ENCODE results near the gene SLC12A9.

The SLC12A9 gene

DNA sequence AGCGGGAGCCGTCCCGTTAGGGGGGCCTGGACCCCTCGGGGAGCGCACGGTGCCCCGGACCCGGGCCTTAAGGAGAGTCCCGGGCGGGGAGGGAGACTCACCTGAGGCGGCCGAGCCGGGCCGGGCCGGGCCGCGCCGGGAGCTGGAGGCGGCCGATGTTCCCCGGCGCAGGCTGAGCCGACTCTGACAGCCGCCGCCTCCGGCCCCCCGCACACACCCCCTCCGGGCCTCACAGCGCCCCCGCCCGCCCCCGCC is 43.1 kb downstream of the SLC12A9 start, which contains the start of gene ACHE:
ACHE (minus strand) TSS at position 188 of the 255 bp plus-strand sequence. CDS start 1,656 bp downstream, outside the sequence.
- H3K9ac ChIP-seq (ENCODE audit: low read length): peak within 1 kb of the TSS; percentile 24; the same call in 1 of the 2 replicates
- H3K27ac ChIP-seq (ENCODE audit: low read length): no peak within 1 kb of the TSS
- H3K27me3 ChIP-seq (ENCODE audit: low read depth, low read length): peaks cover 2% of the 10 kb centered on the region; the same call in 1 of the 2 replicates
- peaks cover 11% of the 10 kb centered on the region; the same call in 1 of the 2 replicates for H3K4me1 ChIP-seq (ENCODE audit: low read length)
- no peaks in the 10 kb centered on the region for H3K36me3 ChIP-seq (replicated peaks; ENCODE audit: low read depth, low read length)
- peak within 1 kb of the TSS; percentile 29; the same call in 1 of the 2 replicates for H2AFZ ChIP-seq (ENCODE audit: low read depth, low read length)
- no peaks in the 10 kb centered on the region for H4K20me1 ChIP-seq (ENCODE audit: insufficient read depth, low read length)
- TF ChIP-seq, protein P1, sequence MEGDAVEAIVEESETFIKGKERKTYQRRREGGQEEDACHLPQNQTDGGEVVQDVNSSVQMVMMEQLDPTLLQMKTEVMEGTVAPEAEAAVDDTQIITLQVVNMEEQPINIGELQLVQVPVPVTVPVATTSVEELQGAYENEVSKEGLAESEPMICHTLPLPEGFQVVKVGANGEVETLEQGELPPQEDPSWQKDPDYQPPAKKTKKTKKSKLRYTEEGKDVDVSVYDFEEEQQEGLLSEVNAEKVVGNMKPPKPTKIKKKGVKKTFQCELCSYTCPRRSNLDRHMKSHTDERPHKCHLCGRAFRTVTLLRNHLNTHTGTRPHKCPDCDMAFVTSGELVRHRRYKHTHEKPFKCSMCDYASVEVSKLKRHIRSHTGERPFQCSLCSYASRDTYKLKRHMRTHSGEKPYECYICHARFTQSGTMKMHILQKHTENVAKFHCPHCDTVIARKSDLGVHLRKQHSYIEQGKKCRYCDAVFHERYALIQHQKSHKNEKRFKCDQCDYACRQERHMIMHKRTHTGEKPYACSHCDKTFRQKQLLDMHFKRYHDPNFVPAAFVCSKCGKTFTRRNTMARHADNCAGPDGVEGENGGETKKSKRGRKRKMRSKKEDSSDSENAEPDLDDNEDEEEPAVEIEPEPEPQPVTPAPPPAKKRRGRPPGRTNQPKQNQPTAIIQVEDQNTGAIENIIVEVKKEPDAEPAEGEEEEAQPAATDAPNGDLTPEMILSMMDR (IDR thresholded peaks at IDR 0.05; ENCODE audit: low read depth, low read length): no peak
- no peak for TF ChIP-seq EZH2phosphoT487 (IDR thresholded peaks at IDR 0.05; ENCODE audit: low read depth)
- H3K4me3 ChIP-seq (ENCODE audit: low read length): peak within 1 kb of the TSS; percentile 68
- no peaks in the 10 kb centered on the region for H3K79me2 ChIP-seq (ENCODE audit: low read length)
- H3K4me2 ChIP-seq (ENCODE audit: low read length): peak within 1 kb of the TSS; percentile 68
- H3K9me3 ChIP-seq (ENCODE audit: insufficient read depth, low read length): no peaks in the 10 kb centered on the region

DNA sequence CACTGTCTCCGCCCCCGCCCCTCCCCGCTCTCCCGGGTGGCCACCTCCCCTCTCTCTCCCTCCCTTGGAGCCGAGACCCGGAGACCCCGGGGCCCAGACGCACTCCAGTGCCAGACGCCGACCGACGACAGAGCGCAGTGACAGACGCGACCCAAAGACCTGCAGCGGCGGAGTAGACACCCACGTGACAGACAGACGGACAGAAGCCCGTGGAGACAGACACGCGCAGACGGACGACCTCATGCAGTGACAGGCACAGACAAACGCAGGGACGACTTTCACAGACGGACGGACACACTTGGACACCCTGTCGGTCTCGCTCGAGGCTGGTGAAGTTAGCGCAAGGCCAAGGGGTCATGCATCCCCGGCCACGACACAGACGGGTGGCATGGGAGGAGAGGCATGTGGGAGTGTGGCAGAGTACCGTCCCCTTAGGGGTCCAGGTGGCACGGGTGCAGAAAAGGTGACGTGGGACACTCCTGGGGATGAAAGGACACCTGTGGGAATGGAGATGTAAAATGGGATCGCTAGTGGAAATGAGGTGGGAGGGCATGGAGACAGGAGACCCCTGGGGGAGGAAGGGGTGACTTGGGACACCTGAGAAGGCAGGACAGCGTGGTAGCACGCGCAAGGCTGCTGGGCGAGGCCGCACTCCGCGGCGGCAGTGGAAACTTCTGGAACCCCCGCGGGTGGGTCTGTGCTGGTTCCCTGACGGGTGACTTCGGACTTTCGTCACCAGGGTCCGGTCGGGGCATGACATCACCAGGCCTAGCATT is 43.6 kb downstream of the SLC12A9 start:
- Histone ChIP-seq H2AFZ (ENCODE audit: low read depth, low read length) (no peak overlapping the region), H3K36me3 (replicated peaks; ENCODE audit: low read depth, low read length) (no peaks in the 10 kb centered on the region), H3K27ac (ENCODE audit: low read length) (no peak overlapping the region), H3K9me3 (ENCODE audit: insufficient read depth, low read length) (no peaks in the 10 kb centered on the region), H4K20me1 (ENCODE audit: insufficient read depth, low read length) (no peaks in the 10 kb centered on the region), H3K27me3 (ENCODE audit: low read depth, low read length) (peaks cover 2% of the 10 kb centered on the region; the same call in 1 of the 2 replicates), H3K4me3 (ENCODE audit: low read length) (no peak overlapping the region), H3K9ac (ENCODE audit: low read length) (no peak overlapping the region), H3K4me1 (ENCODE audit: low read length) (peaks cover 6% of the 10 kb centered on the region; the same call in 1 of the 2 replicates), H3K4me2 (ENCODE audit: low read length) (no peak overlapping the region), H3K79me2 (ENCODE audit: low read length) (no peaks in the 10 kb centered on the region)
- TF ChIP-seq, protein P1 (IDR thresholded peaks at IDR 0.05; ENCODE audit: low read depth, low read length): no peak
- no peak for TF ChIP-seq EZH2phosphoT487 (IDR thresholded peaks at IDR 0.05; ENCODE audit: low read depth)

DNA sequence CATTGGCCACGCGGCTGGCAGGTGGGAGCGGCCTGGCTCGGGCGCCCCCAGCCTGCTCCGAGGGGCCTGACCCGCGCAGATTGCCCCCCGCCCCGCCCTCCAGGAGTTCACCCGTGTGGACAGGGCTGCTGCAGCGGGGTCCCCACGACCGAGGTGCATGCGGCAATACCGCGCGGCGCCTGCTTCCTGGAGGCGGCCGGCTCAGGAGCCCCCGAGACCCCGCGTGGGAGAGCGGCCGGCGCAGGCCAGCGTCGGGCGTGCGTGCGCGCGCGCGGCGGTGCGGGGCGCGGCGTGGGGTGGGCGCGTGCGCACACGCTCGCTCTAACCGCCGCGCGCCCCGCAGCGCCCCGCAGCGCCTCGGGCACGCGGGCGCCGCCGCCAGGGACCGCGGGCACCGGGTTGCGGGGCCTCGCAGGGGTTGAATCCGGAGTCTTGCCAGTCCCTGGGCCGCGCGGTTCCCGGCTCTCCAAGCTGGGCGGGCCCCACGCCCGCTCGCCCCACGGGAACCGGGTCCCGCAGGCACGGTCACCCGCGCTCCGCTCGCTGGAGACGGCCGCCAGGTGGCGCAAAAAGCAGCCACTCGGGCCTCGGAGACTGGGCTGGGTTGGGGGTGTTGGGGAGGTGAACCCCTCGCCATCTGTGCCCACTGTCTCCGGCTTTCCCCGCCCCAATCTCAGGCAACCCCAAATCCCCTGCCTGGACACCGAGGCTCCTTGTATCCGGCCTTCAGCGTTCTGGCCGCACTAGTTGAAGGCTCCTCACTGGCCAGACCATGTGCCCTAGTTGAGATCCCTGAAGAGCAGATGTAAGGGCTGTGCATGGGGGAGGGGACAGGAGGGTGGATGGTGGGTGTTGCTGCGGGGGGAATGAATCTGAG is 44.5 kb downstream of the SLC12A9 start:
- peaks cover 2% of the 10 kb centered on the region; the same call in 1 of the 2 replicates for H3K27me3 ChIP-seq (ENCODE audit: low read depth, low read length)

More for the DNA sequence above, 44.5 kb downstream of the SLC12A9 start:
- H3K27ac ChIP-seq (ENCODE audit: low read length): no peak overlapping the region
- H3K4me1 ChIP-seq (ENCODE audit: low read length): peaks cover 4% of the 10 kb centered on the region; the same call in 1 of the 2 replicates
- TF ChIP-seq, protein P1 (IDR thresholded peaks at IDR 0.05; ENCODE audit: low read depth, low read length): peak; percentile 52
- TF ChIP-seq EZH2phosphoT487 (IDR thresholded peaks at IDR 0.05; ENCODE audit: low read depth): no peak
- no peaks in the 10 kb centered on the region for H3K79me2 ChIP-seq (ENCODE audit: low read length)
- H3K9ac ChIP-seq (ENCODE audit: low read length): no peak overlapping the region
- H3K4me2 ChIP-seq (ENCODE audit: low read length): no peak overlapping the region
- no peaks in the 10 kb centered on the region for H3K9me3 ChIP-seq (ENCODE audit: insufficient read depth, low read length)
- H2AFZ ChIP-seq (ENCODE audit: low read depth, low read length): no peak overlapping the region
- no peak overlapping the region for H3K4me3 ChIP-seq (ENCODE audit: low read length)
- no peaks in the 10 kb centered on the region for H3K36me3 ChIP-seq (replicated peaks; ENCODE audit: low read depth, low read length)
- no peaks in the 10 kb centered on the region for H4K20me1 ChIP-seq (ENCODE audit: insufficient read depth, low read length)

Data from OCI-LY3 (cell line).